NCI-H1048 (cell line): ENCODE results near the gene FRMD5.

Experiments used
- DNase-seq: peaks from one replicate; lab custom pipeline; 2025; lab: John Stamatoyannopoulos, UW

The FRMD5 gene

GRCh38 chr15:44160796-44161195 lies 34.3 kb downstream of the FRMD5 start:
- DNase-seq, result no peak

GRCh38 chr15:44159492-44159891 lies 35.6 kb downstream of the FRMD5 start:
- DNase-seq, result no peak

- no peak for DNase-seq
Observed at GRCh38 chr15:44158111-44158510, 37.0 kb downstream of the FRMD5 start.

GRCh38 chr15:44157679-44158078 lies 37.4 kb downstream of the FRMD5 start:
- no peak for DNase-seq

- no peak for DNase-seq
Observed at GRCh38 chr15:44153352-44153751, 41.7 kb downstream of the FRMD5 start.

- DNase-seq, result no peak
Observed at GRCh38 chr15:44149224-44149623, 45.8 kb downstream of the FRMD5 start.

- DNase-seq, result no peak
Observed at GRCh38 chr15:44148580-44148979, 46.5 kb downstream of the FRMD5 start.

GRCh38 chr15:44147636-44148035 lies 47.4 kb downstream of the FRMD5 start:
- DNase-seq, result no peak

- DNase-seq, result no peak
Observed at GRCh38 chr15:44145495-44145894, 49.6 kb downstream of the FRMD5 start.

- DNase-seq, result no peak
Observed at GRCh38 chr15:44144992-44145391, 50.1 kb downstream of the FRMD5 start.

GRCh38 chr15:44144184-44144583 lies 50.9 kb downstream of the FRMD5 start:
- no peak for DNase-seq

- no peak for DNase-seq
Observed at GRCh38 chr15:44137750-44138149, 57.3 kb downstream of the FRMD5 start.

GRCh38 chr15:44136991-44137477 lies 58.0 kb downstream of the FRMD5 start:
- no peak for DNase-seq

GRCh38 chr15:44132057-44132456 lies 63.0 kb downstream of the FRMD5 start:
- no peak for DNase-seq

GRCh38 chr15:44130778-44131177 lies 64.3 kb downstream of the FRMD5 start:
- no peak for DNase-seq

- no peak for DNase-seq
Observed at GRCh38 chr15:44129911-44130310, 65.2 kb downstream of the FRMD5 start.

GRCh38 chr15:44128443-44128842 lies 66.6 kb downstream of the FRMD5 start:
- no peak for DNase-seq

- DNase-seq, result no peak
Observed at GRCh38 chr15:44125879-44126278, 69.2 kb downstream of the FRMD5 start.

- DNase-seq, result no peak
Observed at GRCh38 chr15:44102675-44103254, 92.3 kb downstream of the FRMD5 start.

- DNase-seq, result no peak
Observed at GRCh38 chr15:44101944-44102343, 93.1 kb downstream of the FRMD5 start.

GRCh38 chr15:44101286-44101685 lies 93.8 kb downstream of the FRMD5 start:
- no peak for DNase-seq

GRCh38 chr15:44099671-44100070 lies 95.4 kb downstream of the FRMD5 start:
- no peak for DNase-seq

- no peak for DNase-seq
Observed at GRCh38 chr15:44097552-44097951, 97.5 kb downstream of the FRMD5 start.

- no peak for DNase-seq
Observed at GRCh38 chr15:44096596-44096995, 98.5 kb downstream of the FRMD5 start.
